ENCODE results near the gene KRT39. TPM values are rescaled to one million over a fixed set of nuclear protein-coding genes. Genes with fewer than 3 reads are reported as not detected.
"Not testable (repeated sequence)": the region's sequence is repeated elsewhere in the genome, so short reads cannot be mapped to it uniquely, and the experiment has no call there.

KRT39 gene
- 2.4 TPM for total RNA-seq (ENCODE audit: insufficient read depth, low replicate concordance)

DNA sequence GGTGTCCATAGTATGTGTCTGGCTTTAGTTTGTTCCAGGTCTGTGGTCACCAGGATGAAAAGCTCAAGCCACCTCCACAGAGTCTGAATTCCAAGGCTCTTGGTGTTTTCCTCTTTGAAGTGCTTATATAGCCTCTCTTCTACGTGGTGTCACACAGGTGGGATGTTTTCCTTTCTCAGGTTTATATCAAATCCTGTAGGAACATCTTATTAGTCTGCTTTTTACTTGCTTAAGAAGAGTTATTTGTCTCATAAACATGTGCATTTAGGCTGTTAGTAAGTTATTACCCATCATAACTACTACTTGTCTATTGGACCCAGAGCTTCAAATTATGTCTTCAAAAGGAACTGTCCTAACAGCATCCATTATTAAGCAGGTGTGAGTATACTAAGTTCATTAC, at the start of gene KRT39:
KRT39 (minus strand) TSS at position 101 of the 400 bp plus-strand sequence; CDS start at position 9, 92 bp downstream.
- no peak for DNase-seq (ENCODE audit: low spot score)

DNA sequence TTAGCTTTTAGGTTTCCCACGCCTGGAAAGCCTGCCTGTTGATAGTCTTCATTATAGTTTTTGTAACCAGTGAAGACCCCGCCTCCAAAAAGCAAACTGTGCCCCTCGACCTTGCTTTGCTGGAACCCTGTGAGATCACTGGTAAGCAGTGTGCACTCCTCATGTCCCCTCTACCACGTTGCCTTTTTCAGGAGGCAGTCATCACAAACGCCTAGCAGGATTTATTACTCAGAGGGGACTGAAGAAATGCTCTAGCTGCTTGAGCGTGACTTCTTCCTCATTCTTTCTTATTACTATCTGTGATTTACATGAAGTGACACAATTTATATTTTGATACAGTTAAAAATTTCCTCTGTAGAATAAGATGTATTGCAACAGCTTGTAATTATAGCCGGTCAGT, 48.7 kb upstream of the KRT39 start:
- DNase-seq (ENCODE audit: low spot score), result no peak

DNA sequence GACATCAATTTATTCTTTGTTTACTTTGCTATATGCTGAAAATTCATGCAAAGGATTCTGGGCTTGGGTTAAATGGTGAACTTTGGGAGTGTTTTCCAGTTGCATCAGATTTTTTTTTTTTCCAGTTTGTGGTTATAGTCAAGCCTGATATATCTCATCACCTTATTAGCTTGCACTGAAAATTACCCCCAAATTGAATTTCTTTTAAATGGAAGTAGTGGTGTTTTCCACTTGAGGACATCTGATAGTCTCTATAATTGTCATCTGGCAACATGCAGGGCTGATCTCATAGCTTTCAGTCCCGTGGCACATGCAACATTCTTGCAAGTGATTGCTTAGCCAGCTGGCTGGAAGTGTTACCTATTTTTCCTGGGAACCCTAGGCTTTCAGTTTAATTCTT, 46.9 kb upstream of the KRT39 start:
- DNase-seq (ENCODE audit: low spot score), result no peak

DNA sequence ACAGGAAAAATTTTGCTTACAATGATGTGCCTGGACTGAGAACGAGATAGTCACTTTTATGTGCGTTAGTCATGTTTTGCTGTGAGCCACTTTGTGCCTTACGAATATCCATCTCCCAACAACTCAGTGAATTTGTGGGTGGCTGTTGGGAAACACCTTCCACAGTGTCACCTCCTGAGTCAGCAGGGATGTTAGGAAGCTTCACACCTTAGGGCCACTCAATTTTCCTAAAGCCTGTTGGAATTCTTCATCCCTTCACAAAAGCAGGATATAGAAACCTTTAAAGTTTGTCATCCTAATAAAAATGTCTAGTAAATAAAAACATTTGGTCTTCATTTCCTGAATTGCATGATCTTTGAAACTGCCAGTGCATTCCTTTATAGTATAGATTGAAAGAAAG, 46.4 kb upstream of the KRT39 start:
- no peak for DNase-seq (ENCODE audit: low spot score)

DNA sequence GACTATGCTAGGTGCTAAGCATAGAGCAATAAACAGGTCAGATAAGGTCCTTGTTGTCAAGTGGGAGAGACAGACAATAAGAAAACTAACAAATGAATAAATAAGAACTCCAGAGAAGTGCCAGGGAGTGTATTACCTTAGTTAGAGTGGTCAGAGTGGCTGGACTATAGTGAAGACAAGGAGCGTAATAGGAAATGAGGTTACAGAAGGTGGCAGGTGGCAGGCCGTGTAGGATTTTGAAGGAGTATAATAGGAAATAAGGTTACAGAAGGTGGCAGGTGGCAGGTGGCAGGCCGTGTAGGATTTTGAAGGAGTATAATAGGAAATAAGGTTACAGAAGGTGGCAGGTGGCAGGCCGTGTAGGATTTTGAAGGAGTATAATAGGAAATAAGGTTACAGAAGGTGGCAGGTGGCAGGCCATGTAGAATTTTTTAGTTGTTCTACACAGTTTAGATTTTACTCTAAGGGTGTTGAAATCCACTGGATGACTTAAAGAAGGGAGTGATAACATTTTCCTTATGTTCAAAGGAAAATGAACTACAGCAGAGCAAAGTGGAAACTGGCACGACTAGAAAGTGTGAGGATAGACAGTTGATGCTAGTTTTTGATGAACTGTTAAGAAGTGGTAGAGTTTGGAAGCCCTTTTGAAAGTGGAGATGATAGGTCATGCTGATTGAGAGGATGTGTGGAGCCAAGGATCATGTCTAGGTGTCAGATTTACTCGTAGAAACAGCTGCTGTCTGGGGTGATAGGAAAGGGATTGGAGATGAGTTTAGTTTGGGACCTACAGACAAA, 45.8 kb upstream of the KRT39 start:
- DNase-seq (ENCODE audit: low spot score), result no peak

DNA sequence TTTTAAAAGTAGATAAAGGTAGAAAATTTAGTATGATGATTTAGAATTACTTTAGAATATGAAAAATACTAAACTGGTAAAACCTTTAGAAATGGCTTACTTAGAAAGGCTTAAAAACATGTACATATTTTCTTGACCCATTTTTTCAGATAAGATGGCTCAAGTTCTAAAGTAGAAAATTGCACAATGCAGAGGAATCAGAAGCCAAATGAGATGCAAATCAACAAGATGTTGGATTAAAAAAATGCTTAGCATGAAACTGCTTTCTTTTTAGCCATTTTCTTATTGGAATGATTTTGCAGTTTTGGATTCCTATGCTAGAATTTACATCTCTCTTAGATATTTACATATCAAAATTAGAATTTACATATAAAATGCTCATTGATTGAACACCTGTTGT, 43.7 kb upstream of the KRT39 start:
- DNase-seq (ENCODE audit: low spot score), result no peak

DNA sequence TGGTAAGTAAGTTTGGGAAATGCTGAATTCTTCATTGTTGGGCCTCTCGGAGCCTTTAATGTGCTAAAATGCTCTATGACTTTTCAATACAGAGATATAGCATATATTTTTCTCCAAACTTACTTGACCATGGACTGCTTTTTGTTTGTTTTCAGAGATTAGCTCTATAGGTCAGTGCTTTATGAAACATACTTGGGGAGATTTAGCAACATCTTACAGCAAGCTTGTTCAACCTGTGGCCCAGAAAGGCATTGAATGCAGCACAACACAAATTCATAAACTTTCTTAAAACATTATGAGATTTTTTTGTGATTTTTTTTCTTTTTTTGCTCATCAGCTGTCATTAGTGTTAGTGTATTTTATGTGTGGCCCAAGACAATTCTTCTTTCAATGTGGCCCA, 43.2 kb upstream of the KRT39 start:
- DNase-seq (ENCODE audit: low spot score), result no peak

DNA sequence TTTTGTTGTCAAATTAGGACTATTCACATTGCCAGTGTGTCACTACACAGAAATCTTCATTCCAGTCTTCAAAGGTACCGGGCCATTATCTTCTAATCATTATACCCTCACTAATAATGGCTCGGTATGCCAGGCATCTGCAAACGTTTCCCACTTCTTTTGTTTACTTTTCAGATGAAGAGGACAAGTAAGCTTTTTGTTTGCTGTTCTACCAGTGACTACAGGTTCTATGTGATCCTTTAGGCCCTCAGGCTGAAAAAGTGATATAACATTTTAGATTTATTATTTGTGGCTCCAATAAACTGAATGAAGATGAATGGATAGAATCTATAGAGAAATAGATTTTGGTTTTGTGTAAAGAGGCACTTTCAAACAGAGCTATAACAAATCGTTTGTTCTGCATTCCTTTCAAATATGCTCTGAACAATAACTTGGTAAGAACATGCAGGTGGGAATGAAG, 42.6 kb upstream of the KRT39 start:
- no peak for DNase-seq (ENCODE audit: low spot score)

DNA sequence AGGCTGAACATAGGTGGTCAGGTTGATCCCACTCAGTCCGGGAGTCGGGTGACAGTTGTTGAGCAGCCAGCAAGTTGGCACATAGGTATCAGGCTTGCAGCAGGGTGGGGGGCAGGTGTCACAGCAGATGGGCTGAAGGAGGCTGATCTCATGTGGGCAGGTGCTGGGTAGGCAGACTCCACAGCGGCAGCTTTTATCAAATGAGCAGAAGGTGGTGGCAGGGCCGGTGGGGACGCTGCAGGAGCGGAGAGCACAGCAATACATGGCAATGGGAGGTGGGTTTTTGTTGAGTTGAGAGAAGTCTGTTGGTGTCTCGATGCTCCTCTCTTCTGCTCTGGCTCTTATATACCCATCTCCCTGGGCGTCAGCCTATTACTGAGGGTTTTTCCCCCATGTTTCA, 42.1 kb upstream of the KRT39 start, which contains the start of gene KRTAP3-1:
KRTAP3-1 (minus strand) TSS at position 318 of the 400 bp plus-strand sequence; CDS start at position 264, 54 bp downstream.
- DNase-seq (ENCODE audit: low spot score), result no peak

DNA sequence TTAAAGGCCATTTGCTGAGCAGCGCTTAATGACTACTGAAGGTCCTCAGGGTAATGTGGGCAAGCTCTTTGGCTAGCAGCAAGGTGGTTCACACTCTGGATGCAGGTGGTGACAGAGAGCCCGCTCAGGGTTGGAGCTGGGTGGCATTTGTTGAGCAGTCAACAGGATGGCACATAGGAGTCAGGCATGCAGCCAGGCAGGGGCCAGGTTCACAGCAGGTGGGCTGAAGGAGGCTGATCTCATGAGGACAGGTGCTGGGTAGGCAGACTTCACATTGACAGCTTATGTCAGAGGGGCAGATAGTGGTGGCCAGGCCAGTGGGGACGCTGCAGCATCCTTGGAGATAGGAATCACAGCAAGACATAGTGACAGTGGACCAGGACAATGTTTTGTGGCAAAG, 37.6 kb upstream of the KRT39 start:
- DNase-seq (ENCODE audit: low spot score), result no peak

DNA sequence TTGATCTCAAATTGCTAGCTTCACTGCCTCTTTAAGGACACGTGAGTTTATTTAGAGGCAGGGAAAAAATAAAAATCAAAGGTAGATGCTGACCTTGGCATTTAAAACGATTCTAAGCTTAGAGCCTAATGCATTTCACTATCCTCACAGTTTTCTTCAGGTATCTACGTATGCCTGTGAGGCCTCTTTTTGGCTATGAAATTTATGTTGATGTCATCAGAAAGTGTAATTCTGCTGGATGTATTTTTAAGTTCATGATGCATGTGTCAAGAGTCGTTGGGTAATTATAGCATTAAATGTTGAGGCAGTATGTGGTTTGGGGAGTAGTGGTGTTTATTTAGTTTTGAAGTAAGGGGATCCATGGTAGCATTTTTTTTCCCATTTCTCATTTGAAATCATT, 37.2 kb upstream of the KRT39 start:
- no peak for DNase-seq (ENCODE audit: low spot score)

DNA sequence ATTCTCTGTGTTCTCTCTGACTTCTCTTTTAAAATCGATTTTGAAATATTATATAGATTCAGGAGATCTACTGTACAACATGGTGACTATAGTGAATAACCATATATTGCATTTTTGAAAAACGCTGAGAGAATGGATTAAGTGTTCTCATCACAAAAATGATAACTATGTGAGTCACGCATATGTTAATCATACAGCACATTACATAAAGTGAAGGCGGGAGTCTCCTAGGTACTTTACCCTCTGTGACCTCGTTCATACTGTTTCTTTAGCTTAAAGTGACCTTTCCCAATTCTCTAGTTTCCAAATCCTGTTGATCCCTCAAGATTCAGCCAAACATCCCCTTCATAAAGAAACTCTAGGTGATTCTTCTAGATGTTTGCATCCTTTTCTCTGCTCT, 36.1 kb upstream of the KRT39 start:
- DNase-seq (ENCODE audit: low spot score), result peak; percentile 48

DNA sequence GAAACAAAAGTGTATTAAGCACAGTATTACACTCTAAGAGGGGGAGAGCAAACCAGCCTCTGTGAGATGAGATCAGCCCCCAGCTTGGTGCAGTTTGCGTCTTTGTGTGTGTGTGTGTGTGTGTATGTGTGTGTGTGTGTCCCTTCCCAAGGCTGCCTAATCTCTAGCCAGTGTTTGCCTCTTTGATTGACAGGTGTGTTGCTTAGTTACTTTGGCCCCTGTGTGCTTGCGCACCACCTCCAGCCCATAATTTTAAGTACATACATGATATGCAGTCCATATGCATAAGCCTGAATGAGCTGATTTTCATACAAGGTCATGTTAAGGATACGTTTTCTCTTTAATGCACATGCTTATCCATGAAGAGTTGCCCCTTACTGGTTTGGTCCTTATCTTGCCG, 35.0 kb upstream of the KRT39 start:
- DNase-seq (ENCODE audit: low spot score), result no peak

DNA sequence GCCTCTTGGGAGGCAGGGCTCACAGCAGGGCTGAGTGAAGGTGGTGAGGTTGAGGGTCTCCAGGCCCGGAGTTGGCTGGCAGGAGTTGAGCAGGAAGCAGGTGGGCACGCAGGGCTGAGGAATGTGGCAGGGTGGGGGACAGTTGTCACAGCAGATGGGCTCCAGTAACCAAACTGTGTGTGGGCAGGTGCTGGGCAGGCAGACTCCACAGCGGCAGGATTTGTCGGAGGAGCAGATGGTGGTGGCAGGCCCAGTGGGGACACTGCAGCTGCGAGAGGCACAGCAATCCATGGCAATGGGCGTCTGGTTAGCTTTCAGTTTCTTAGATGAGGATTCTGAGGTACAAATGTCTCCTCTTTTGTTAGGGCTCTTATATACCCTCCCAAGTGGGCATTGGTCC, 32.8 kb upstream of the KRT39 start, which contains the start of gene KRTAP3-2:
KRTAP3-2 (minus strand) TSS at position 344 of the 400 bp plus-strand sequence; CDS start at position 291, 53 bp downstream.
- not testable (repeated sequence) for DNase-seq (ENCODE audit: low spot score)

DNA sequence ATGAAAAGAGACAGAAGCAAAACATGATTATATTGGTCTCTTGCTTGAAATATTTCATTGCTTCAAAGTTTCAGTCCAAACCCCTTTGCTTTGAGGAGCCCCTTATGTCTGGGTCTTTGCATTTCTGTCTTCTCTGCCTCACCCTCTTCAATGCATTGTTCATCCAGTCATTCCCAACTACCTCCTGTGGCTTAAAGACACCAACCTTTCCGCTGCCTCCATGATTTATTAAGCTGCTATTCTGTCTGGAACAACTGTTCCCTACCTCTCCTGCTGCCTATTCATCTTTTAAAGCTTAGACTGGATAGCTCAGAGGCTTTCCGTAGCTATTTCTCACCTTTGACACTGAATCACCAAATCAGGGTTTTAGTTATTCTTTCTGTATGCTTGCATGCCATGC, 30.6 kb upstream of the KRT39 start:
- DNase-seq (ENCODE audit: low spot score), result no peak

DNA sequence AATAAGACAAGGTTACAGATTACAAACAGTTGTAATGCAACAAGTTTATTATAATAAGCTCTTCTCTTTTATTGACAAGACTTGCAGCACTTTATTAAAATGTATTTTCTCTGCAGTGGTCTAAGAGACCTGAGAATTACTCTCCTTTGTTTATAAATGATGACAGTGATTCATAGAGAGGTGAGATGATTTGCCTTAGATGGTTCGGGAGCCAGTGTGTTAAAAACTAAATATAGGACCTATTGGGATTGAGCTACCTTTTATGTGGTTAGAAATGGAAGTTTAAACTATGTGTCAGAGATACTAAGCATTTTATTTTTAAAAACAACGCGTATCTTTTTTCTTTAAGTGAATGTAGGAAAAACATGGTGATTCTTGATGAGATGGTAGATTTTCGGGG, 30.1 kb upstream of the KRT39 start:
- DNase-seq (ENCODE audit: low spot score), result no peak

DNA sequence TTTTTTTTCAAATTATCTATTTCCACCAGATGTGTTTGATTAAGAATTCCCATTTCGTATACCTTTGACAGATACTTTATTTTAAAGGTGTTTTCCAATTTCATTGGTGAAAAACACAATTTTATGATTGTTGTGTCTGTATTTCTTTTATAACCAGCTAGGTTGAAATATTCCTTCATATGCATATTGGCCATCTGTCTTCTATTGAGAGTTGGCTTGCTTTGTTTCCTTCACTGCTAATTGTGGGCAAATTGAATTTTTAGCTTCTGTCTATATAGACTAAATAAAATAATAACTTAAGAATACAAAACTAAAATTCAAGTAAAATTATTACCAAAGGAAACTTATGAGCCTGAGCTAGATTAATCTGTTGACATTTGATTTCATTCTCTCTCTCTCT, 28.4 kb upstream of the KRT39 start:
- no peak for DNase-seq (ENCODE audit: low spot score)

DNA sequence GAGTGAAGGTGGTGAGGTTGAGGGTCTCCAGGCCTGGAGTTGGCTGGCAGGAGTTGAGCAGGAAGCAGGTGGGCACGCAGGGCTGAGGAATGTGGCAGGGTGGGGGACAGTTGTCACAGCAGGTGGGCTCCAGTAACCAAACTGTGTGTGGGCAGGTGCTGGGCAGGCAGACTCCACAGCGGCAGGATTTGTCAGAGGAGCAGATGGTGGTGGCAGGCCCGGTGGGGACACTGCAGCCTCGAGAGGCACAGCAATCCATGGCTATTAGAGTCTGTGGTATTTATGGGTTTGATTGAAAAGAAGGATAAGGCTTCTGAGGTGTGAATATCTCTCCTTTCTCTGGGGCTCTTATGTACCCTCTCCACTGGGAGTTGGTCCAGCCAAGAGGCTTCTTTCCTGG, 27.1 kb upstream of the KRT39 start, which contains the start of gene KRTAP3-3:
KRTAP3-3 (minus strand) TSS at position 326 of the 400 bp plus-strand sequence; CDS start at position 259, 67 bp downstream.
- DNase-seq (ENCODE audit: low spot score), result no peak

DNA sequence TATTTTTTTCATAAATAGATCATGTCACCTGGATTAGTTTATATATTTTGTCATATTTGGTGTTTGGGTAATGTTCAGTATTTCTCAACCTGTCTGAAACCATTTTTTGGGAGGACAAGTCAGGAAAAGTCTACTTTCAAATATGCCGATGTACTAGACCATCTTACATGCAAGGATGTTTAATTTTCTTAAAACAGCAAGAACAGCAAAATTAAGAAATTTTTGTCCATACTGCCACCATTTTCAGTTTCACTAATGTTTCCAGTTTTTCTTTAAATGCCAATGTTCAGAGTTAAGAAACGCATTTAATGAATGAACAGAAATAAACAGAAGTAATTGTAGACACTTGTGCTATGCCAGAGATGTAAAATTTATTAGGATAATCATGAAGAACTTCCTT, 26.3 kb upstream of the KRT39 start:
- no peak for DNase-seq (ENCODE audit: low spot score)

DNA sequence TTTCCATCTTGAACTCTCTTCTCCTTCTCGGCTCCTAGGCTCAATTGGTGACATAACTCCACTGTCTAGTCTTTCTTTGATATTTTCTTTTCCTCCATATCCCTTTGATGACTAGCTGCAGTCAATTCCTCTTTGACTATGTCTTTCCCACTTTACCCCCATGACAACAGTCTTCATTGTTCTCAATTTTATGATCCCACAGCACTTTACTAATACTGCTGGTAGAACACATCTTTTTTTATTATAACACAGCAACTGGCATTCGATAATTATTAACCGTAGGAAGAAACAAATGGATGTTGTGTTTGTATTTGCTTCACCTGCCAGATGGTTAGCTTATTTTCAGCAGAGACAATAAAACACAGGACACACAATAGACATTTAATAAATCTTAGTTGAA, 25.9 kb upstream of the KRT39 start:
- DNase-seq (ENCODE audit: low spot score), result no peak

DNA sequence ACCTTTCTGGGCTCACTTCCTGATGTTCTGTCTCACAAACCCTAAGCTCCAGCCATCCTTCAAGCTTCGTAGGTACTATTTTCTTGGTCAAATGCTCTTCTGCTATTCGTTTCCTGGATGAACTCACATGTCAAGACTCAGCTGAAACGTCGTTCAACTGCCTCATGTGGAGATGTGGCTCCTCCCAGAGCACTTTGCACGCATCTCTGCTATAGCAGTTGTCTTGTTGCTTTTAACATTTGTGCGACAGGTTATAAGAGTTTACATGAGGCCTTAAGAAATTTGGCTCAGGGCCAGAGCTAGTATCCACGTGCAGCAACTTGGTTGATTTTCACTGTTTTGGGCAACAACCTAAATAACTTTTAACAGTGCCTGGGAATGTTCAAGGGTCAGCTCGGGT, 20.2 kb upstream of the KRT39 start:
- DNase-seq (ENCODE audit: low spot score), result peak; percentile 42

DNA sequence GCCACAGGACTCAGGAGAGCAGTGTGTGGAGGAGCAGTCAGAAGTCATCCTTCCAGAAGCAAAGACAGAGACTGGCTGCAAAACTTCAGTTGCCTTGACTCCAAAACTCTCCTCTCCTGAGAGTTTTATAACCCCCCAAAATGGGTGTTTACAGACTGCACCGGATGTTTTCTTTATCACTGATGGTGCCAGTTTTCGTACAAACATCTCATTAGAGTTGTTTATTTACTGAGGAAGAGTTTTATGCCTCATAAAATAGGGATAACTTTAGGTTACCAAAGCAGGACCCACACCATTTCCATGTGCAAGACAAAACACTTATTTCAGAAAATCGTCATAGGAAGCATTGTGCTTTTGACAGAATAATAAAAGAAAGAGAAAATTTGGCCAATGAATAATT, 17.5 kb upstream of the KRT39 start, which contains the start of gene KRT40:
KRT40 (minus strand) TSS at position 101 of the 400 bp plus-strand sequence; CDS start at position 48, 53 bp downstream.
- DNase-seq (ENCODE audit: low spot score), result no peak

DNA sequence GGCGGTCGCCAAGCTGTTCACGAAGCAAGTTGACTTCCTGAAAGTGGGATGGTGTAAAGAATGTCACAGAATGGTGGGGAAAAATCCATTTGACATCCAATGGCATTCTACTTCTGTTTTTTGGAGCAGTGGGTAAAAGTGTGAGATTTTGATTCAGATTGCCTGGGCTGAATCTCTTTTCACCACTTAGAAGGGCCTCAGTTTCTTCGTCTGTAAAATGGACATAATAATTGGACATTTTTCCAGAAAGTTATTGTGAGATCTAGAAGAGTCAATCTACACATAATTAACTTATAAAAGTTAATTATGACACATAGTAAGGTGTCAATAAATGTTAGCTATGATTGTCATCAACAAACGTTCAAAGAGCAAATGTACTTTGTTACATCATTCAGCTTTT, 14.4 kb upstream of the KRT39 start:
- DNase-seq (ENCODE audit: low spot score), result no peak

All from umbilical cord (tissue), 2 donors.